Gastrocnemius medialis (tissue), 4 donors: ENCODE results near the gene MAEA.

Source experiments
- CTCF ChIP-seq, 5 experiments: fragments of 450-650 bp in 3 of 5; fragments of 200-600 bp in 2 of 5; sonication (generic) in 2 of 5; IDR thresholded peaks in 4 of 5; conservative IDR thresholded peaks in 1 of 5; 1 replicate in 4 of 5; 2 replicates in 1 of 5; pipeline ENCODE4 v1.5.1; 2016 to 2019; ENCODE audit warnings: antibody characterized with exemption in 5 of 5, mild to moderate bottlenecking in 3 of 5, moderate library complexity in 3 of 5
- POLR2A ChIP-seq, 2 donors: fragments of 450-650 bp; IDR thresholded peaks; one replicate each; pipeline ENCODE4 v1.6.1; 2017; ENCODE audit warnings: antibody characterized with exemption in 2 of 2, mild to moderate bottlenecking in 2 of 2, moderate library complexity in 2 of 2

- TF ChIP-seq POLR2A (IDR thresholded peaks at IDR 0.05) (no peak), CTCF (IDR thresholded peaks at IDR 0.05 in 4 of 5, conservative IDR thresholded peaks at IDR 0.05 in 1 of 5) (no peak)
Observed at GRCh38 chr4:1323635-1324442, 34.1 kb downstream of the MAEA start.
